B cell (primary cell): Measurements from ENCODE around the gene REN. TPM values are rescaled to one million over a fixed set of nuclear protein-coding genes. Genes with fewer than 3 reads are reported as not detected.

Experiments
- ATAC-seq: fragments of 200-7000 bp; cut with Tn5 transposase; one replicate; pipeline ENCODE4 v1.10.0; 2021; ENCODE audit warnings: low read depth, mild to moderate bottlenecking, moderate number of reproducible peaks, moderate library complexity
- CTCF ChIA-PET: fragments of 350-600 bp; sonication (Branson Sonifier 250); formaldehyde crosslinking; loops from one replicate; lab custom pipeline; 2021; ENCODE audit warnings: antibody characterized with exemption, inconsistent platforms; lab: Charles Lee
- POLR2A ChIA-PET: fragments of 350-600 bp; sonication (Branson Sonifier 250); formaldehyde crosslinking; loops from one replicate; lab custom pipeline; 2021; ENCODE audit warnings: antibody characterized with exemption; lab: Charles Lee
- DNase-seq: peaks from one replicate; pipeline ENCODE4 v3.0.0; 2013
- H2AFZ ChIP-seq: 2 replicates; pipeline ENCODE4 v1.6.1; 2012; ENCODE audit warnings: mild to moderate bottlenecking, low read depth, low read length; ENCODE audit not compliant: insufficient read depth, poor library complexity, severe bottlenecking
- H3K27ac ChIP-seq, 2 donors: 1 replicate in 1 of 2; 2 replicates in 1 of 2; pipeline ENCODE4 v1.5.1; 2012 to 2013; ENCODE audit warnings: low read length in 2 of 2, mild to moderate bottlenecking in 2 of 2, moderate library complexity in 1 of 2
- H3K27me3 ChIP-seq, 4 experiments: fragments of 200-600 bp in 1 of 4; sonication (generic) in 1 of 4; replicated peaks in 1 of 4; 1 replicate in 2 of 4; 2 replicates in 2 of 4; pipeline versions ENCODE4 v1.6.1 to v1.7.0; 2013 to 2016; ENCODE audit warnings: low read length in 3 of 4, mild to moderate bottlenecking in 2 of 4, mixed read lengths in 1 of 4, moderate library complexity in 1 of 4; ENCODE audit not compliant: insufficient read depth in 4 of 4, control insufficient read depth in 3 of 4; ENCODE audit errors: control extremely low read depth in 1 of 4
- H3K36me3 ChIP-seq, 2 experiments: replicated peaks in 1 of 2; 1 replicate in 1 of 2; 2 replicates in 1 of 2; pipeline versions ENCODE4 v1.6.1 to v1.7.1; 2013; ENCODE audit warnings: low read length in 1 of 2; ENCODE audit not compliant: insufficient read depth in 2 of 2, control insufficient read depth in 1 of 2; ENCODE audit errors: control extremely low read depth in 1 of 2, extremely low read depth in 1 of 2
- H3K4me1 ChIP-seq, 2 donors: fragments of 200-600 bp in 1 of 2; sonication (generic) in 1 of 2; 1 replicate in 1 of 2; 2 replicates in 1 of 2; pipeline versions ENCODE4 v1.5.1 to v1.6.1; 2013 to 2017; ENCODE audit warnings: low read length in 2 of 2; ENCODE audit not compliant: control insufficient read depth in 2 of 2, insufficient read depth in 2 of 2
- H3K4me2 ChIP-seq: replicated peaks from 2 replicates; pipeline ENCODE3; 2012; ENCODE audit warnings: mild to moderate bottlenecking, low read depth, low read length; ENCODE audit not compliant: poor library complexity, severe bottlenecking
- H3K4me3 ChIP-seq, 5 experiments: fragments of 200-600 bp in 1 of 5; sonication (generic) in 1 of 5; 1 replicate in 3 of 5; 2 replicates in 2 of 5; pipeline versions ENCODE4 v1.5.1 to v1.7.0; 2011 to 2016; ENCODE audit warnings: low read length in 4 of 5, mild to moderate bottlenecking in 4 of 5, low read depth in 2 of 5, control low read depth in 1 of 5, moderate library complexity in 1 of 5; ENCODE audit not compliant: insufficient read depth in 1 of 5; ENCODE audit errors: control extremely low read depth in 1 of 5, extremely low read depth in 1 of 5
- H3K79me2 ChIP-seq: fragments of 200-600 bp; sonication (generic); one replicate; pipeline ENCODE4 v1.6.0; 2016; ENCODE audit warnings: low read length; ENCODE audit not compliant: control insufficient read depth, insufficient read depth
- H3K9ac ChIP-seq: fragments of 200-600 bp; sonication (generic); 2 replicates; pipeline ENCODE4 v1.6.1; 2017; ENCODE audit warnings: mild to moderate bottlenecking, low read length, moderate library complexity
- H3K9me3 ChIP-seq, 3 donors: one replicate each; pipeline versions ENCODE4 v1.6.1 to v1.7.1; 2013; ENCODE audit warnings: low read length in 2 of 3; ENCODE audit not compliant: control insufficient read depth in 2 of 3, insufficient read depth in 1 of 3; ENCODE audit errors: control extremely low read depth in 1 of 3
- H4K20me1 ChIP-seq: 2 replicates; pipeline ENCODE4 v1.6.0; 2012; ENCODE audit warnings: mild to moderate bottlenecking, low read length; ENCODE audit not compliant: insufficient read depth, control insufficient read depth, poor library complexity, severe bottlenecking
- H3K27ac Mint-ChIP-seq: one replicate; pipeline ENCODE4 v1.8.0; 2021; ENCODE audit warnings: mixed read lengths
- H3K27me3 Mint-ChIP-seq: one replicate; pipeline ENCODE4 v1.8.0; 2021; ENCODE audit warnings: mixed read lengths
- H3K4me1 Mint-ChIP-seq: one replicate; pipeline ENCODE4 v1.8.0; 2021; ENCODE audit warnings: mixed read lengths
- H3K4me3 Mint-ChIP-seq: one replicate; pipeline ENCODE4 v1.8.0; 2021; ENCODE audit warnings: mixed read lengths
- H3K9me3 Mint-ChIP-seq: one replicate; pipeline ENCODE4 v1.8.0; 2022; ENCODE audit warnings: mixed read lengths; ENCODE audit not compliant: insufficient read depth
- EZH2 ChIP-seq: IDR thresholded peaks from 2 replicates; pipeline ENCODE4 v1.6.1; 2012; ENCODE audit warnings: borderline replicate concordance, low read depth, mild to moderate bottlenecking, moderate library complexity, low read length; ENCODE audit not compliant: insufficient read depth, poor library complexity, severe bottlenecking
- WGBS: methylation state at CpG from one replicate; pipeline ENCODE4 v1.1.5; 2013; ENCODE audit warnings: missing lambda C conversion rate; ENCODE audit not compliant: insufficient coverage; 5-methylcytosine and 5-hydroxymethylcytosine counted together
- intact Hi-C: fragments of 100-400 bp; cut with micrococcal nuclease; formaldehyde crosslinking; loops from one replicate; pipeline ENCODE4 v1.10.0; 2022
- polyA plus RNA-seq: library from polyadenylated mRNA; depleted of rRNA; stranded (reverse); fragments of >200 nt; gene quantifications from 2 replicates; pipeline ENCODE4 v1.2.3, GENCODE V29; 2012
- total RNA-seq, 2 donors: library from RNA; stranded (reverse); fragments of 120-200 nt in 1 of 2; gene quantifications; 1 replicate in 1 of 2; 2 replicates in 1 of 2; pipeline versions ENCODE4 v1.2.3 to v1.2.4, GENCODE V29; 2013 to 2022
- TF ChIP-seq, protein P1 (sequence below): fragments of 200-600 bp; IDR thresholded peaks from one replicate; pipeline ENCODE4 v1.8.0; 2022; ENCODE audit warnings: antibody characterized with exemption, mild to moderate bottlenecking

The REN gene
- total and polyA plus RNA-seq, 2 donors (not counting 1 experiment from before 2014, with no cell fraction given) = not detected

DNA sequence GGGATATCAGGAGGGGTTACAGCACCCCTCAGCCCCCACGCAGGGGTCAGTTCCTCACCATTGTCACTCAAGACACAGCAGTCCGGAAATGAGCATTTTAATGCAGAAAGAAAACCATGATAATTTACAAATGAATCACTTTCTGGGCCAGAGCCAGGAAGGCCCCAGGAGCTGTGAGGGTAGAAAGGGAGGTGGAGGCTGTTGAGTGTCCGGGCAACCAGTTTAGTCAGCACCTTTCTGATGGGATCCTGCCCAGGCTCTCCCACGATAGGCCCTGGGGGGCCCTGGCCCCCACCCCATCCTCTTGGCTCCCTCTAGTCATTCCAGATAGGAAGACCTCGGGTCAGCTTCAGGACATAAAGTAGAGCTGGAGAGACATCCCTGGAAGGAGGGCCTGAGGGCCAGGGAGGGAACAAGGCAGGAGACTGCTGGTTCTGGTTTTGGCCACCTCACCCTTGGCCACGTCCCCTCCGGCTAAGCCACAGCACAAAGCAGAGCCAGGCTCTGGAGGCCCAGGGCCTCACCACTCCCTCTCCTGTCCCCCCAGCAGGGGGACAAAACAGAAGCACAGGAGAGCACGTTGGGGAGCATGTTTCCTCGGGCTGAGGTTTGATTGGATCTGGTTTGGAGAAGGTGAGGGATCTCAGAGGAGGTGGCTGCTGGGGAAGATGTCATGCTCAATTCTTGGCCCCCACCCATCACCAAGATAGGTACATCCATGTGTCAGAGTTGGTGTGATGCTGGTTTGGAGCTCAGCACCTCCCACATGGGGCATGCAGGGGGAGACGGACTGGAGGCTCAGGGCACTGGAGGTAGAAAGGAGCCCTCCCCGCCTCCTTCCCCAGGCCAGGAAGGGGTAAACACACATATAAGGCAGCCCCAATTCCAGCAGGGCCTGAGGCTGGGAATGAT, 34.9 kb downstream of the REN start:
- H3K27ac ChIP-seq = no peak overlapping the region
- no peaks in the 10 kb centered on the region for H3K9me3 ChIP-seq
- H3K27me3 ChIP-seq = peaks cover 0 to 14% (median 2%) of the 10 kb centered on the region in 4 experiments
- H3K4me1 Mint-ChIP-seq = peaks cover 5% of the 10 kb centered on the region
- peaks cover 7 to 8% of the 10 kb centered on the region in 2 donors for H3K4me1 ChIP-seq
- H3K9me3 Mint-ChIP-seq = no peaks in the 10 kb centered on the region
- ATAC-seq (no peak), DNase-seq (no peak)
- H2AFZ ChIP-seq = no peak overlapping the region
- intact Hi-C loops = no loop called here
- no peaks in the 10 kb centered on the region for H4K20me1 ChIP-seq
- H3K9ac ChIP-seq = no peak overlapping the region
- no peak overlapping the region for H3K4me3 Mint-ChIP-seq
- WGBS = 58% methylated on average over 4 of the region's 11 CpGs
- no peak overlapping the region for H3K27ac Mint-ChIP-seq
- ChIA-PET POLR2A (no interaction called here), CTCF (interaction anchor here (4.0 kb wide), 1 partner anchor 260 kb away, joined by 21 read pairs; no protein-coding TSS in a partner anchor)
- no peaks in the 10 kb centered on the region for H3K79me2 ChIP-seq
- H3K4me3 ChIP-seq = no peak overlapping the region
- H3K27me3 Mint-ChIP-seq = peaks cover 17% of the 10 kb centered on the region
- no peak overlapping the region for H3K4me2 ChIP-seq
- H3K36me3 ChIP-seq = no peaks in the 10 kb centered on the region
- no peak for TF ChIP-seq EZH2
- TF ChIP-seq, protein P1, sequence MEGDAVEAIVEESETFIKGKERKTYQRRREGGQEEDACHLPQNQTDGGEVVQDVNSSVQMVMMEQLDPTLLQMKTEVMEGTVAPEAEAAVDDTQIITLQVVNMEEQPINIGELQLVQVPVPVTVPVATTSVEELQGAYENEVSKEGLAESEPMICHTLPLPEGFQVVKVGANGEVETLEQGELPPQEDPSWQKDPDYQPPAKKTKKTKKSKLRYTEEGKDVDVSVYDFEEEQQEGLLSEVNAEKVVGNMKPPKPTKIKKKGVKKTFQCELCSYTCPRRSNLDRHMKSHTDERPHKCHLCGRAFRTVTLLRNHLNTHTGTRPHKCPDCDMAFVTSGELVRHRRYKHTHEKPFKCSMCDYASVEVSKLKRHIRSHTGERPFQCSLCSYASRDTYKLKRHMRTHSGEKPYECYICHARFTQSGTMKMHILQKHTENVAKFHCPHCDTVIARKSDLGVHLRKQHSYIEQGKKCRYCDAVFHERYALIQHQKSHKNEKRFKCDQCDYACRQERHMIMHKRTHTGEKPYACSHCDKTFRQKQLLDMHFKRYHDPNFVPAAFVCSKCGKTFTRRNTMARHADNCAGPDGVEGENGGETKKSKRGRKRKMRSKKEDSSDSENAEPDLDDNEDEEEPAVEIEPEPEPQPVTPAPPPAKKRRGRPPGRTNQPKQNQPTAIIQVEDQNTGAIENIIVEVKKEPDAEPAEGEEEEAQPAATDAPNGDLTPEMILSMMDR = no peak

DNA sequence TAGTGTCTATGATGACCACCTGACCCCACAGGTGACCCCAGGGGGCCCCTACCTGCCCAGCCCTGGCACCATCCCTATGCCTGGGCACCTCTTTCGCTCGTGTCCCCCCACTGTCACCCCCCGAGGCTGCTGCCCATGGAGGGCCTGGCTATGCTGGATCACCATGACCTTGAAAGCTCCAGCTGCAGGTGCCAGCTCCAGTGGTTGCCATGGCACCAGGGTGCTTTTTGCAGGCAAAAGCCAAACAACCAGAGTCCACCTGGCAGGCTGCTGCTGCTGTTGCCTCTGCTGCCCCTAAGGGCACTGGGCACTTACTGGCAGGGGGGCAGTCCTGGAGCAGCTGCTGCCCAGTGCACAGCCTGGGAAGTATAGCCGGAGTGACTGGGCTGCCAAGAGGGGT, 36.0 kb downstream of the REN start:
- H3K27ac ChIP-seq = no peak overlapping the region
- no peaks in the 10 kb centered on the region for H3K9me3 ChIP-seq
- Mint-ChIP-seq H3K4me3 (no peak overlapping the region), H3K27ac (no peak overlapping the region), H3K4me1 (peaks cover 5% of the 10 kb centered on the region), H3K27me3 (peaks cover 12% of the 10 kb centered on the region), H3K9me3 (no peaks in the 10 kb centered on the region)
- no peaks in the 10 kb centered on the region for H4K20me1 ChIP-seq
- 75% methylated on average over 4 of the region's 4 CpGs for WGBS
- H3K4me2 ChIP-seq = no peak overlapping the region
- no peaks in the 10 kb centered on the region for H3K79me2 ChIP-seq
- no peak overlapping the region for H3K4me3 ChIP-seq
- DNase-seq = no peak
- ChIA-PET POLR2A (no interaction called here), CTCF (interaction anchor here (0.6 to 4.0 kb wide), 7 partner anchors 9 to 270 kb away, joined by 3 to 25 read pairs (median 7); partner anchors contain the start of gene SNRPE)
- peaks cover 0 to 14% (median 2%) of the 10 kb centered on the region in 4 experiments for H3K27me3 ChIP-seq
- H2AFZ ChIP-seq = no peak overlapping the region
- no peak for TF ChIP-seq EZH2
- TF ChIP-seq, protein P1 = no peak
- intact Hi-C loops = no loop called here
- peaks cover 7 to 8% of the 10 kb centered on the region in 2 donors for H3K4me1 ChIP-seq
- ATAC-seq = no peak
- H3K9ac ChIP-seq = no peak overlapping the region
- no peaks in the 10 kb centered on the region for H3K36me3 ChIP-seq
